ENCODE measurements around the gene ARHGAP33.
A peak's percentile ranks its signal among the peaks of the same experiment; 100 is the strongest.

Gene ARHGAP33, protein sequence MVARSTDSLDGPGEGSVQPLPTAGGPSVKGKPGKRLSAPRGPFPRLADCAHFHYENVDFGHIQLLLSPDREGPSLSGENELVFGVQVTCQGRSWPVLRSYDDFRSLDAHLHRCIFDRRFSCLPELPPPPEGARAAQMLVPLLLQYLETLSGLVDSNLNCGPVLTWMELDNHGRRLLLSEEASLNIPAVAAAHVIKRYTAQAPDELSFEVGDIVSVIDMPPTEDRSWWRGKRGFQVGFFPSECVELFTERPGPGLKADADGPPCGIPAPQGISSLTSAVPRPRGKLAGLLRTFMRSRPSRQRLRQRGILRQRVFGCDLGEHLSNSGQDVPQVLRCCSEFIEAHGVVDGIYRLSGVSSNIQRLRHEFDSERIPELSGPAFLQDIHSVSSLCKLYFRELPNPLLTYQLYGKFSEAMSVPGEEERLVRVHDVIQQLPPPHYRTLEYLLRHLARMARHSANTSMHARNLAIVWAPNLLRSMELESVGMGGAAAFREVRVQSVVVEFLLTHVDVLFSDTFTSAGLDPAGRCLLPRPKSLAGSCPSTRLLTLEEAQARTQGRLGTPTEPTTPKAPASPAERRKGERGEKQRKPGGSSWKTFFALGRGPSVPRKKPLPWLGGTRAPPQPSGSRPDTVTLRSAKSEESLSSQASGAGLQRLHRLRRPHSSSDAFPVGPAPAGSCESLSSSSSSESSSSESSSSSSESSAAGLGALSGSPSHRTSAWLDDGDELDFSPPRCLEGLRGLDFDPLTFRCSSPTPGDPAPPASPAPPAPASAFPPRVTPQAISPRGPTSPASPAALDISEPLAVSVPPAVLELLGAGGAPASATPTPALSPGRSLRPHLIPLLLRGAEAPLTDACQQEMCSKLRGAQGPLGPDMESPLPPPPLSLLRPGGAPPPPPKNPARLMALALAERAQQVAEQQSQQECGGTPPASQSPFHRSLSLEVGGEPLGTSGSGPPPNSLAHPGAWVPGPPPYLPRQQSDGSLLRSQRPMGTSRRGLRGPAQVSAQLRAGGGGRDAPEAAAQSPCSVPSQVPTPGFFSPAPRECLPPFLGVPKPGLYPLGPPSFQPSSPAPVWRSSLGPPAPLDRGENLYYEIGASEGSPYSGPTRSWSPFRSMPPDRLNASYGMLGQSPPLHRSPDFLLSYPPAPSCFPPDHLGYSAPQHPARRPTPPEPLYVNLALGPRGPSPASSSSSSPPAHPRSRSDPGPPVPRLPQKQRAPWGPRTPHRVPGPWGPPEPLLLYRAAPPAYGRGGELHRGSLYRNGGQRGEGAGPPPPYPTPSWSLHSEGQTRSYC

DNA sequence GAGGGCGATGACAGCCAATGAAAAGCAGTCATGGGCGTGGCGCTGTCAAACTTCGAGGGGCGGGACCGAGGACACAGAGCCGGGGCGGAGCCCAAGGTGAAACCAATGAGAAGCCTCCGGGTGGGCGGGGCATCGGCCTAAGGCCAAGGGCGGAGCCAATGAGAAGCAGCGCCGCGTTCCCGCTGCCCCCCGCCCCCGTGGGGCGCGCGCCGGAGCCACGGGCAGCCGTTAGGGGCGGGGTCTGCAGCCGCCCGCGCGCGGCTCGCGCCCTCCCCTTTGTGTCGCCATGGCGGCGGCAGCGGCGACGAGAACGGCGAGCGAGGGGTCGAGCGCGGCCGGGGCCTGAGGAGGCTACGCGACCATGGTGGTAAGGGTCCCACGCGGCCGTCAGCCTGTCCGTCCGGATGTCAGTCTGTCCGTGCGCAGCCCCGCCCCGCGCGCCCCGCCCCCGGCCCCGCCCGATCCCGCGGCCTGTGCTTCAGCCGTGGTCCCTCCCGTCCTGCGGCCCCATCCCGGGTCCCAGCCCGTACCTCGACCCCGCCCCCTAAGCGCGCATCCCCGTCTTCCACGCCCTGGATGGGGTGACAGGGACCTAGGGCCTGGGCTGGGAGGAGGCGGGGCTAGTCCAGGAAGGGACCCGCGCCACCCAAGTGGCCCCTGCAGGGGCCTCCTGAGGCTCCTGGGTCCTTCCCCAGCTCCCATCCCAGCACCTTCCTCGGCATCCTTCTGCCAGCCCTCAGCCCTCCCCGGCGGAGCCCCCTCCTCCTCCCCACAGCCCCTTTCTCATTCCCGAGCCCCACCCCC, at the start of gene ARHGAP33:
Gene ARHGAP33 (plus strand): TSS at position 267 of the 804 bp plus-strand sequence. CDS start 95 bp downstream, at position 362.
- H3K4me3 ChIP-seq (ENCODE audit: low read depth, low read length), result peak within 1 kb of the TSS; percentile 71
- TF ChIP-seq, protein P1, sequence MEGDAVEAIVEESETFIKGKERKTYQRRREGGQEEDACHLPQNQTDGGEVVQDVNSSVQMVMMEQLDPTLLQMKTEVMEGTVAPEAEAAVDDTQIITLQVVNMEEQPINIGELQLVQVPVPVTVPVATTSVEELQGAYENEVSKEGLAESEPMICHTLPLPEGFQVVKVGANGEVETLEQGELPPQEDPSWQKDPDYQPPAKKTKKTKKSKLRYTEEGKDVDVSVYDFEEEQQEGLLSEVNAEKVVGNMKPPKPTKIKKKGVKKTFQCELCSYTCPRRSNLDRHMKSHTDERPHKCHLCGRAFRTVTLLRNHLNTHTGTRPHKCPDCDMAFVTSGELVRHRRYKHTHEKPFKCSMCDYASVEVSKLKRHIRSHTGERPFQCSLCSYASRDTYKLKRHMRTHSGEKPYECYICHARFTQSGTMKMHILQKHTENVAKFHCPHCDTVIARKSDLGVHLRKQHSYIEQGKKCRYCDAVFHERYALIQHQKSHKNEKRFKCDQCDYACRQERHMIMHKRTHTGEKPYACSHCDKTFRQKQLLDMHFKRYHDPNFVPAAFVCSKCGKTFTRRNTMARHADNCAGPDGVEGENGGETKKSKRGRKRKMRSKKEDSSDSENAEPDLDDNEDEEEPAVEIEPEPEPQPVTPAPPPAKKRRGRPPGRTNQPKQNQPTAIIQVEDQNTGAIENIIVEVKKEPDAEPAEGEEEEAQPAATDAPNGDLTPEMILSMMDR (IDR thresholded peaks at IDR 0.05; ENCODE audit: low read depth, low read length), result no peak

DNA sequence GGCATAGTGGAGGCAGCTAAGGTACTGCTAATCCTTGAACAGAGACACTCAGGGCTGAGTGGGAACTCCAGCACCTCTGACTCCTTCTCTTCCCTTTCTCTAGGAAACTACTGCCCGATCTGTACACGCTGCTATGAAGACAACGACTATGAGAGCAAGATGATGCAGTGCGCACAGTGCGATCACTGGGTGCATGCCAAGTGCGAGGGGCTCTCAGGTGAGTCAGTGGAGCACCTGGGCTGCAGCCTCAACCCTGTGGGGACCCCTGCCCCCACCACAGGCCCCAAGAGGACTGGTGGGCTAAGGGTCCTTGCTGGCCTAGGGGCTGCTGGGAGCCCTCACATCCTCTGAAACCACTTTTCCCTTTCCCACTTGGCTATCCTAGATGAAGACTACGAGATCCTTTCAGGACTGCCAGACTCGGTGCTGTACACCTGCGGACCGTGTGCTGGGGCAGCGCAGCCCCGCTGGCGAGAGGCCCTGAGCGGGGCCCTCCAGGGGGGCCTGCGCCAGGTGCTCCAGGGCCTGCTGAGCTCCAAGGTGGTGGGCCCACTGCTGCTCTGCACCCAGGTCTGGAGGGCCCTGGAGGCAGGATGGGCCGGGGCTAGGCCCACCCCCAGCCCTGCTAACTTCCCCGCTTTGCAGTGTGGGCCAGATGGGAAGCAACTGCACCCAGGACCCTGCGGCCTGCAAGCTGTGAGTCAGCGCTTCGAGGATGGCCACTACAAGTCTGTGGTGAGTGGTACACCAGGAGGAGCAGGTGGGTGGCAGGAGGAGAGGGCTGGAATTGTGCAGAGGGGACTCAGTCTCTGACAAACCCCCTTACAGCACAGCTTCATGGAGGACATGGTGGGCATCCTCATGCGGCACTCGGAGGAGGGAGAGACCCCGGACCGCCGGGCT, 48.1 kb upstream of the ARHGAP33 start:
- H3K4me3 ChIP-seq (ENCODE audit: low read depth, low read length), result no peak overlapping the region
- TF ChIP-seq, protein P1 (IDR thresholded peaks at IDR 0.05; ENCODE audit: low read depth, low read length), result no peak

DNA sequence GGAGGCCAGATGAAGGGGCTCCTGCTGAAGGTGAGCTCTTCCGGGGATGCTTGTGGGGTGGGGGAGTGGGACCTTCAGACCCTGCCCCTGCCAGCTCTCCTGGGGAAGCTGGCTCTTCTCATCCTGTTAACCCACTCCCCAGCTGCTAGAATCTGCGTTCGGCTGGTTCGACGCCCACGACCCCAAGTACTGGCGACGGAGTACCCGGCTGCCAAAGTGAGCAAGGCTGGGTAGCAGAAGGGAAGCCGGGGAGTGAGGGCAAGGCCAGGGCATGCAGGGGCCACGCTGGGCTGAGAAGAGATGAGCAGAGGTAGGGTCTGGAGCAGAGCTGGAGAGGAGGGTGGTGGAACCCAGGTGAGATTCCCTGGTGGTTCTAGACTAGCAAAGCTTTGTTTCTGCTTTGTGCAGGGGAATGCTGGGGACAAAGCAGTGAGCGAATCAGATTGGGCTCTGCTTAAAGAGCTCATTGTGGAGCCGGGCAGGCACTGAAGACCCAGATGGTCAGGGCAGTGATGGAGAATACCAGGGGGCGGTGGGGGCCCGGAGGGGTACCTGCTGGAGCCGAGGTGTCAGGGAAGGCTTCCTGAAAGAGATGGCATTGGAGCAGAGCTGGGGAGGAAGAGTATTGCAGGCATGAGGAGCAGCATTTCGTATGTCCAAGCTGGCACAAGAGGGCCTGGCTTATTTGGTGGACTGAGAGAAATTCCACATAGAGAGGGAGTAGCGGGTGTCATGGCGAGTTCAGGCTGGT, 47.2 kb upstream of the ARHGAP33 start:
- TF ChIP-seq, protein P1 (IDR thresholded peaks at IDR 0.05; ENCODE audit: low read depth, low read length), result no peak
- H3K4me3 ChIP-seq (ENCODE audit: low read depth, low read length), result no peak overlapping the region

DNA sequence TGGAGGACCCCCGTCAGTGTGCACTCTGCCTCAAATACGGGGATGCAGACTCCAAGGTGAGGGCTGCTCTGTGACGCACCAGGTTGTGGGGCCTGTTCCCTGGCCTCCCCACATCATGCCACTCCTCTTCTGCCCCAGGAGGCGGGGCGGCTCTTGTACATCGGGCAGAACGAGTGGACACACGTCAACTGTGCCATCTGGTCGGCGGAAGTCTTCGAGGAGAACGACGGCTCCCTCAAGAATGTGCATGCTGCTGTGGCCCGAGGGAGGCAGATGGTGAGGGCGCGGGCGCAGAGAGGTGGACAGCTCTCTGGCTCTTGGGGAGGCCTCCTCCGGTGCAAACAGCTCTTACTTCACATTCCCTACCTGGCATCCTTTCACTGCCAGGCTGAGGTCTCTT, 46.3 kb upstream of the ARHGAP33 start:
- no peak overlapping the region for H3K4me3 ChIP-seq (ENCODE audit: low read depth, low read length)
- TF ChIP-seq, protein P1 (IDR thresholded peaks at IDR 0.05; ENCODE audit: low read depth, low read length), result no peak

DNA sequence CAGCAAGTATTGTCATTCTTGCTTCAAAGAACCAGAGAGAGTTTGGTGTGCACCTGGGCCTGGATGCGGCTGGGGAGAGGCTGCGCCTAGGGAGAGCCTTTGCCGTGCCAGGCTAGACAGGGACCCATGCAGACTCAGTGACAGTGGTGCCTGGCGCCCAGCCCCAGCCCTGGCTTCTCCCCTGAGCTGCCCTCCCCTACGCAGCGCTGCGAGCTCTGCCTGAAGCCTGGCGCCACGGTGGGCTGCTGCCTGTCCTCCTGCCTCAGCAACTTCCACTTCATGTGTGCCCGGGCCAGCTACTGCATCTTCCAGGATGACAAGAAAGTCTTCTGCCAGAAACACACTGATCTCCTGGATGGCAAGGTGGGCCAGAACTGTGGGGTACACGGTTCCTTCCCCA, 45.6 kb upstream of the ARHGAP33 start:
- no peak overlapping the region for H3K4me3 ChIP-seq (ENCODE audit: low read depth, low read length)
- TF ChIP-seq, protein P1 (IDR thresholded peaks at IDR 0.05; ENCODE audit: low read depth, low read length), result no peak

All from WI38 (cell line).